Epithelial cell of proximal tubule (primary cell): ENCODE results near the gene TMEM271. TPM values are rescaled to one million over a fixed set of nuclear protein-coding genes. Genes with fewer than 3 reads are reported as not detected.

Experiments
- DNase-seq: peaks from one replicate; pipeline ENCODE4 v3.0.0-alpha.2; 2011; ENCODE audit warnings: low read depth
- H3K4me3 ChIP-seq: 2 replicates; pipeline ENCODE4 v1.5.1; 2011; ENCODE audit warnings: low read depth, mild to moderate bottlenecking, low read length
- total RNA-seq: library from RNA; depleted of rRNA; stranded (reverse); fragments of >200 nt; gene quantifications from 2 replicates; pipeline ENCODE4 v1.2.3, GENCODE V29; 2015
- TF ChIP-seq, protein P1 (sequence below): conservative IDR thresholded peaks from 2 replicates; pipeline ENCODE4 v1.5.1; 2012; ENCODE audit warnings: low read depth, mild to moderate bottlenecking, low read length

TMEM271 gene
- total RNA-seq, 1 donor from 2014 or later, result not detected

DNA sequence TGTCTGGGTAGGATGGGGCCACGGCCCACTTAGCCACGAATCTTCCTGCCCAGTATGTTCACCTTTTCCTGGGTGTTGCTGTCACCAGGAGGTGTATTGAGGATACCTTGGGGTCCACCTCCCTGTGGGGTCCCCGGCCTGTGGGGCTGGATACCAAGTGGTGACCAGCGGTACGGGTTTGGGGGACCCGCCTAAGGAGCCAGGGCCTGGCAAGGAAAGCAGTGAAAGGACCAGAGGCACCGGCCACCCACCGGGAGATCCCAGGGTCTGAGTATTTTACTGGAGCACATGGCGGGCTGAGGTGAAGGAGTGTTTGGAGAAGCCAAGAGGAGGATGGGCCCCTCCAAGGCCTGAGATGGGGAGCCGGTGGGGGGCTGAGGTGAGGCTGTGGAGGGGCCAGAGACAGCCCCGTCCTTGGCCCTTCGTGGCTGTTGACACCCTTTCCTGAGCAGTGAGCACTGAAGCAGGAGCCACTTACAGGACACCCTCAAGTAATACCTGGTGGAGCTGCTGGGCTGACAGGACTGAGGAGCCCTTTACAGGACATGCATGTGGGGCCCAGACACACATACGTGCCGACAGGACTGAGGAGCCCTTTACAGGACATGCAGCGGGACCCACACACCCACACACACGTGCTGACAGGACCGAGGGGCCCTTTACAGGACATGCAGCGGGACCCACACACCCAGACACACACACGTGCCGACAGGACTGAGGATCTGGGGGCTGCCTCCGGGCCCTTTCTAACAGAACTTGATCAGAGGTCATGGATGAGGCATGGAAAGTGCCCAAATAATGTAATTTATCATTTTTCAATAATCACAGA lies 38.4 kb downstream of the TMEM271 start:
- TF ChIP-seq, protein P1, sequence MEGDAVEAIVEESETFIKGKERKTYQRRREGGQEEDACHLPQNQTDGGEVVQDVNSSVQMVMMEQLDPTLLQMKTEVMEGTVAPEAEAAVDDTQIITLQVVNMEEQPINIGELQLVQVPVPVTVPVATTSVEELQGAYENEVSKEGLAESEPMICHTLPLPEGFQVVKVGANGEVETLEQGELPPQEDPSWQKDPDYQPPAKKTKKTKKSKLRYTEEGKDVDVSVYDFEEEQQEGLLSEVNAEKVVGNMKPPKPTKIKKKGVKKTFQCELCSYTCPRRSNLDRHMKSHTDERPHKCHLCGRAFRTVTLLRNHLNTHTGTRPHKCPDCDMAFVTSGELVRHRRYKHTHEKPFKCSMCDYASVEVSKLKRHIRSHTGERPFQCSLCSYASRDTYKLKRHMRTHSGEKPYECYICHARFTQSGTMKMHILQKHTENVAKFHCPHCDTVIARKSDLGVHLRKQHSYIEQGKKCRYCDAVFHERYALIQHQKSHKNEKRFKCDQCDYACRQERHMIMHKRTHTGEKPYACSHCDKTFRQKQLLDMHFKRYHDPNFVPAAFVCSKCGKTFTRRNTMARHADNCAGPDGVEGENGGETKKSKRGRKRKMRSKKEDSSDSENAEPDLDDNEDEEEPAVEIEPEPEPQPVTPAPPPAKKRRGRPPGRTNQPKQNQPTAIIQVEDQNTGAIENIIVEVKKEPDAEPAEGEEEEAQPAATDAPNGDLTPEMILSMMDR, result no peak
- no peak overlapping the region for H3K4me3 ChIP-seq
- no peak for DNase-seq

DNA sequence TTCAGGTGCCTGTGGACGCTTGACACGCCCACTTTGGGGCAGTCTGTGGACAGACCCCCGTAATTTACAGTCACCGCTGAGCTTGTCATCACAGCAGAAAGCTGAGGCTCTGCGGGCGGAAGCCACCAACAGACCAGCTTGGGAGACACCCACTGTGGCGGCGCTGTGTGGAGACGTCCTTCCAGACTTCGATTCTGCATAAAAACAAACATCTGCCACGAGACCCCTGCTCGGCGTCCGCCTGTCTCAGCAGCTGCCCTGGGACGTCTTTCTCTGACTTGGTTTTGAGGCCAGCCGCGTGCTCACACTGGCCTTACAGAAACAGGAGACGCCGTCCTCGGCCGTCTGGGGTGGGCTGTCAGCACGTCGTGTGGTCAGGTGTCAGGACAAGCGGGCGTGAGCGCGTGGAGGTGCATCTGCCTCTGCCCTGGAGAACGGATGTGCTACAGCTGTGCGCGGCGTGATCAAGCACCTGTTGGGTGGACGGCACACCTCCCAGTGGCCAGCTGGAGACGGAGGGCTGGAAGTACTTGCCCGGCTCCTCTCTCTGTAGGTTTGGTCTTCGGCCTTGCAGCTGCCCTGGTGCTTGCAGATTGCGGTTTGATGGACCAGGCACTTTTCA lies 39.6 kb downstream of the TMEM271 start:
- DNase-seq, result no peak
- H3K4me3 ChIP-seq, result no peak overlapping the region
- TF ChIP-seq, protein P1, result no peak

DNA sequence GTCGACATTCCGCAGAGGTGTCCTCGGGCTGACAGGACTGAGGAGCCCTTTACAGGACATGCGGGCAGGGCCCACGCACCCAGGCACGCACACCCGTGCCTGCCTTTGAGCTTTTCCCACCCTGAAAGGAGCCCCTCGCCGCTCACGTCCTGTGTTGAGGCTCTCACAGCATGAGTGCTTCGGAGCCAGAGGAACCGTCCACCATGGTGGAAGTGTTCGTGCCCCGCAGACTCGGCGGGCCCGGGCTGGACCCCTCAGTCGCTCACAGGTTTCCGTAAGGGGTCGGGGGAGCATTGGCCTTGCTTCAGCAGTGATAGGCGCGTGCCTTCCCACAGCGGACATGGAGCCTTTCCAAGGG lies 40.2 kb downstream of the TMEM271 start:
- TF ChIP-seq, protein P1, result no peak
- H3K4me3 ChIP-seq, result no peak overlapping the region
- no peak for DNase-seq

DNA sequence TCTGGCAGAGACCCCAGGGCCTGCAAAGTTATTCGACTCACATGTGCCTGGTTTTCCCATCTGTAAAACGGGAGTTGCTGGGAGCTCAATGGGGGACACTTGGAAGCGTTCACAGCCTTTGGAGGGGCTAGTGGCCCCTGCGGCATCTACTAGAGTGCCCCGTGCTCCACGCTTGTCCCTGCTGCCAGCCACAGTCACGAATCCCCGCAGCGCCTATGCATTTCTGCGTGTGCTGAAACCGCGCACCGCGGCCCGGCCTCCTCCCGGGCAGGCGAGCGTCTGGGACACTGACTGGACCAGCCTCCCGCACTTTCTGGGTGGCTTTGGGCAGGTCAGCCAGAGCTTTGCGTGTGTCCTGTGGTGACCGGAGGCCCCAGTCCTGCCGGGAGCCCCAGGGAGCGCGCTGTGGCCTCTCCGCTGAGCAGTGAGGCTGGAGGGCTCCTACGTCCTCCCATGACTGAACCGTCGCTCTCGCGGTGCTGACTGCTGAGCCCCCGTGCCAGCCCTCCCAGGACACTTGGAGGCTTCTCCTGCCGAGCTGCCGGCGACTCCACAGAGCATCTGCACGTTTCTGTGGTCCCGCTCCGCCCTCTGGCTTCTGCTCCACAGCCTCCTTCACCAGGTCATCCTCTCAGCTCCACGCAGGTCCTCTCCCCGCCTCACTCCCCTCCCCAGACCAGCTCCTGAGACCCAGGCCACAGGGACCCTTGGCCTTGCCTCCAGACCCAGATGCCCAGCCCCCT lies 40.7 kb downstream of the TMEM271 start:
- no peak overlapping the region for H3K4me3 ChIP-seq
- DNase-seq, result no peak
- TF ChIP-seq, protein P1, result no peak

DNA sequence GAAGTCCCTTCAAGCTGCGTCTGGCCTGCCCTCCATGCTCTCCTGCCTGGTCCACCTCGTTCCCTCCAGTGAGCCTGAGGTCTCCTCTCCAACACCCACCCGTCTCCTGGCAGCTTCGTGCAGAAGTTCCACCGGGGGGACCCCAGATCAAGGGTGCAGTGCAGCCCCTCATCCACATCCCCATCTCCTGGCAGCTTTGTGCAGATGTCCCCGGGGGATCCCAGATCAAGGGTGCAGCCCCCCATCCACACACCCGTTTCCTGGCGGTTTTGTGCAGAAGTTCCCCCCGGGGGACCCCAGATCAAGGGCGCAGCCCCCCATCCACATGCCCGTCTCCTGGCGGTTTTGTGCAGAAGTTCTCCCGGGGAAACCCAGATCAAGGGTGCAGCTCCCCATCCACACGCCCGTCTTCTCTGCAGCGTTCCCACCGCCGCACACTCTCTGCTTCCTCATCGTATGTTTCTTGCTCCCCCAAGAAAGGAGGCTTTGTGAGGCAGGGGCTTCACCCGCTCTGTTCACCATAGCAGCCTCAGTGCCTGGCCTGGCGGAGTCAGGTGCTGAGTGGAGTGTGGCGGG lies 41.4 kb downstream of the TMEM271 start:
- DNase-seq, result no peak
- TF ChIP-seq, protein P1, result no peak
- no peak overlapping the region for H3K4me3 ChIP-seq

DNA sequence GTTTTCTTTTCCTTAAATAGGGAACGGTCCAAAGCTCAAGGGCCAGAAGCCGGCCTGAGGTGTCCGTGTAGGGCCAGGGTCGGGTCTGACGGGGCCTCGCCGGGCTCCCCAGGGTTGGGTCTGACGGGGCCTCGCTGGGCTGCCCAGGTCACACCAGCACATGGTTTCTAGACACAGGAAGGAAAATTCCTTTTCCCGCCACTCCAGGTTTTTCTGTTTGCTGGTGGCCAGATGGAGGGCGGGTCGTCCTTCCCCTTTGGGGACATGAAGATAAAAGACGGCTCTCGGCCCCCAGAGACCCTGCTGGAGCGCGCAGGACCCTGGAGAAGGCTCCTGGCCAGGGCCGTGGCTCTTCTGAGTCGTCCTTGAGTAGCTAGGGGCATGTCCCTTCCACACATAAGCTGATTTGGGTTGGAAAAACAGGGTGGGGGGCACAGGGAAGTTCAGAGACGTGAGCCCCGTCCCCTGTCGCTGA lies 42.0 kb downstream of the TMEM271 start:
- TF ChIP-seq, protein P1, result no peak
- no peak for DNase-seq

More for the DNA sequence above, 42.0 kb downstream of the TMEM271 start:
- no peak overlapping the region for H3K4me3 ChIP-seq
